Thoracic aorta (tissue), 2 donors: ENCODE measurements around the gene VSIG8. TPM values are rescaled to one million over a fixed set of nuclear protein-coding genes. Genes with fewer than 3 reads are reported as not detected.
"Not testable (repeated sequence)": the region's sequence is repeated elsewhere in the genome, so short reads cannot be mapped to it uniquely, and the experiment has no call there.

ENCODE experiments used
- ATAC-seq: fragments of 150-250 bp; one replicate; pipeline ENCODE4 v1.8.0; 2017; ENCODE audit warnings: low read depth; ENCODE audit not compliant: insufficient number of reproducible peaks, low FRiP score
- DNase-seq: peaks from one replicate; pipeline ENCODE4 v3.0.0-alpha.2; 2020; ENCODE audit warnings: low spot score
- H3K27ac ChIP-seq, 2 donors: fragments of 200-600 bp; sonication (generic); 1 replicate in 1 of 2; 2 replicates in 1 of 2; pipeline ENCODE4 v1.5.1; 2016; ENCODE audit warnings: mild to moderate bottlenecking in 2 of 2, moderate library complexity in 2 of 2
- H3K27me3 ChIP-seq: fragments of 200-600 bp; sonication (generic); replicated peaks from 2 replicates; pipeline ENCODE4 v1.6.0; 2016; ENCODE audit warnings: mild to moderate bottlenecking; ENCODE audit not compliant: insufficient read depth
- H3K36me3 ChIP-seq: fragments of 200-600 bp; sonication (generic); one replicate; pipeline ENCODE4 v1.5.1; 2016
- H3K4me1 ChIP-seq, 2 donors: fragments of 200-600 bp; sonication (generic); 1 replicate in 1 of 2; 2 replicates in 1 of 2; pipeline versions ENCODE4 v1.5.1 to v1.6.0; 2016; ENCODE audit warnings: low read depth in 2 of 2, mild to moderate bottlenecking in 1 of 2; ENCODE audit not compliant: control insufficient read depth in 1 of 2
- H3K4me3 ChIP-seq: fragments of 200-600 bp; sonication (generic); 2 replicates; pipeline ENCODE4 v1.5.1; 2016; ENCODE audit warnings: mild to moderate bottlenecking
- H3K9me3 ChIP-seq: fragments of 200-600 bp; sonication (generic); 2 replicates; pipeline ENCODE4 v1.5.1; 2016
- CTCF ChIP-seq: fragments of 200-600 bp; sonication (generic); IDR thresholded peaks from one replicate; pipeline ENCODE4 v1.5.1; 2019; ENCODE audit warnings: antibody characterized with exemption
- total RNA-seq, 2 donors: library from RNA; depleted of rRNA; stranded (reverse); fragments of >200 nt; gene quantifications; one replicate each; pipeline versions ENCODE4 v1.1.0 to v1.2.3, GENCODE V29; 2016

The VSIG8 gene
- not detected for total RNA-seq

- ATAC-seq (no peak), DNase-seq (no peak)
These were observed at the start of gene VSIG8 for GRCh38 chr1:159862557-159862956. VSIG8 (minus strand) TSS chr1:159862657; CDS start chr1:159862521, 136 bp downstream.

GRCh38 chr1:159911326-159912070 lies 49.0 kb upstream of the VSIG8 start:
- no peak for DNase-seq
- ATAC-seq, result no peak
- no peak for TF ChIP-seq CTCF
- no peaks in the 10 kb centered on the region for H3K9me3 ChIP-seq
- H3K36me3 ChIP-seq, result no peaks in the 10 kb centered on the region
- H3K27me3 ChIP-seq, result no peaks in the 10 kb centered on the region
- H3K4me1 ChIP-seq, result peaks cover 12 to 35% of the 10 kb centered on the region in 2 donors
- no peak overlapping the region for H3K4me3 ChIP-seq
- peak overlapping the region; percentile 30 to 75 for H3K27ac ChIP-seq

More at GRCh38 chr1:159862557-159862956, at the start of gene VSIG8:
- no peaks in the 10 kb centered on the region for H3K9me3 ChIP-seq
- no peaks in the 10 kb centered on the region for H3K36me3 ChIP-seq
- no peak for TF ChIP-seq CTCF
- no peaks in the 10 kb centered on the region for H3K4me1 ChIP-seq
- H3K27ac ChIP-seq, result no peak within 1 kb of the TSS
- H3K4me3 ChIP-seq, result no peak within 1 kb of the TSS
- H3K27me3 ChIP-seq, result no peaks in the 10 kb centered on the region

GRCh38 chr1:159908031-159908940 lies 45.8 kb upstream of the VSIG8 start:
- Histone ChIP-seq H3K27ac (no peak overlapping the region), H3K9me3 (no peaks in the 10 kb centered on the region), H3K4me1 (peaks cover 10 to 20% of the 10 kb centered on the region in 2 donors), H3K4me3 (no peak overlapping the region), H3K36me3 (no peaks in the 10 kb centered on the region), H3K27me3 (no peaks in the 10 kb centered on the region)
- DNase-seq (no peak), ATAC-seq (no peak)
- no peak for TF ChIP-seq CTCF

- H3K27me3 ChIP-seq, result no peaks in the 10 kb centered on the region
- no peak overlapping the region for H3K4me3 ChIP-seq
- no peaks in the 10 kb centered on the region for H3K9me3 ChIP-seq
- DNase-seq (no peak), ATAC-seq (no peak)
- TF ChIP-seq CTCF, result no peak
- no peaks in the 10 kb centered on the region for H3K36me3 ChIP-seq
- H3K27ac ChIP-seq, result no peak overlapping the region
- H3K4me1 ChIP-seq, result peaks cover 10 to 15% of the 10 kb centered on the region in 2 donors
These were observed 44.5 kb upstream of the VSIG8 start for GRCh38 chr1:159906960-159907359.

- not testable (repeated sequence) for DNase-seq, ATAC-seq
These were observed 41.6 kb upstream of the VSIG8 start for GRCh38 chr1:159904036-159904435.

More at GRCh38 chr1:159904036-159904435, 41.6 kb upstream of the VSIG8 start:
- not testable (repeated sequence) for H3K27ac ChIP-seq, H3K27me3 ChIP-seq, H3K9me3 ChIP-seq, H3K4me3 ChIP-seq, H3K36me3 ChIP-seq
- peaks cover 0 to 22% of the 10 kb centered on the region in 2 donors for H3K4me1 ChIP-seq
